Measurements from ENCODE around the gene ERN1.

ERN1 gene

DNA sequence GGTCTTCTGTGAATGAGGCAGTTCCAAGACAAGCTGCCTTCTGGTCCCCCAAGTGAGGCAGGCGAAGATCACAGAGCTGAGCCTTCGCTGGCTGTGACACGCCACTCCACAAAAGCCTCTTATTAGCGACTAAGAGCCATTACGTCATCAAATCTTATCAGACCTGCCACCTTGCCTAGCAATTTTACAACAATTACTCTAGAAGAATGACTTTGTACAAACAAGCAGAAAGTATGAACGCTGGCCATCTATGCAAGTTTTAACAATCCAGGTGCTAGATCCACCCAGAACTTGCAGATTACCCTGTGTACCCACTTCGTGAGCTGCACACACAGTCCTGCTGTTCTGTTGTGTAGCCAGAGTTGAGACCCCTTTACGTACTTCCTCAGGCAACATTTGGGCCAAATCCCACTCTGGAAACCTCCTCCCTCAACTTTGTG lies 105.7 kb downstream of the ERN1 start (continued):
- TF ChIP-seq PRDM10 (tag by site-specific recombination; IDR thresholded peaks at IDR 0.05) (no peak), SCRT1 (tag by site-specific recombination; IDR thresholded peaks at IDR 0.05; ENCODE audit: borderline replicate concordance) (no peak), ZNF561 (tag by site-specific recombination; IDR thresholded peaks at IDR 0.05; ENCODE audit: borderline replicate concordance) (no peak), ATF2 (tag by site-specific recombination; IDR thresholded peaks at IDR 0.05; ENCODE audit: low read depth) (peak; percentile 79), ZNF629 (tag by site-specific recombination; IDR thresholded peaks at IDR 0.05) (peak; percentile 38), ZNF132 (tag by site-specific recombination; IDR thresholded peaks at IDR 0.05; ENCODE audit: borderline replicate concordance) (no peak), ZNF416 (tag by site-specific recombination; IDR thresholded peaks at IDR 0.05) (no peak), ZNF148 (tag by site-specific recombination; IDR thresholded peaks at IDR 0.05; ENCODE audit: borderline replicate concordance) (no peak), FEZF1 (tag by site-specific recombination; IDR thresholded peaks at IDR 0.05) (no peak), ZNF302 (tag by site-specific recombination; IDR thresholded peaks at IDR 0.05; ENCODE audit: low read depth) (no peak), ZBTB1 (tag by site-specific recombination; IDR thresholded peaks at IDR 0.05) (no peak), ZNF621 (tag by site-specific recombination; IDR thresholded peaks at IDR 0.05) (no peak), ZNF121 (tag by site-specific recombination; IDR thresholded peaks at IDR 0.05) (no peak), ZNF623 (tag by site-specific recombination; IDR thresholded peaks at IDR 0.05) (no peak), ZNF768 (tag by site-specific recombination; IDR thresholded peaks at IDR 0.05) (no peak), ZNF580 (tag by site-specific recombination; IDR thresholded peaks at IDR 0.05) (no peak), ZNF324 (tag by site-specific recombination; IDR thresholded peaks at IDR 0.05) (no peak), ZNF660 (tag by site-specific recombination; IDR thresholded peaks at IDR 0.05) (no peak), KLF1 (tag by site-specific recombination; IDR thresholded peaks at IDR 0.05) (no peak), ZNF792 (tag by site-specific recombination; IDR thresholded peaks at IDR 0.05) (no peak), CTCF (tag by site-specific recombination; IDR thresholded peaks at IDR 0.05) (no peak), TRIM28 (IDR thresholded peaks at IDR 0.05; ENCODE audit: borderline replicate concordance, low read length) (no peak)
- TF ChIP-seq, protein P1, sequence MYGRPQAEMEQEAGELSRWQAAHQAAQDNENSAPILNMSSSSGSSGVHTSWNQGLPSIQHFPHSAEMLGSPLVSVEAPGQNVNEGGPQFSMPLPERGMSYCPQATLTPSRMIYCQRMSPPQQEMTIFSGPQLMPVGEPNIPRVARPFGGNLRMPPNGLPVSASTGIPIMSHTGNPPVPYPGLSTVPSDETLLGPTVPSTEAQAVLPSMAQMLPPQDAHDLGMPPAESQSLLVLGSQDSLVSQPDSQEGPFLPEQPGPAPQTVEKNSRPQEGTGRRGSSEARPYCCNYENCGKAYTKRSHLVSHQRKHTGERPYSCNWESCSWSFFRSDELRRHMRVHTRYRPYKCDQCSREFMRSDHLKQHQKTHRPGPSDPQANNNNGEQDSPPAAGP (tag by site-specific recombination; IDR thresholded peaks at IDR 0.05), result no peak
- TF ChIP-seq, protein P2, sequence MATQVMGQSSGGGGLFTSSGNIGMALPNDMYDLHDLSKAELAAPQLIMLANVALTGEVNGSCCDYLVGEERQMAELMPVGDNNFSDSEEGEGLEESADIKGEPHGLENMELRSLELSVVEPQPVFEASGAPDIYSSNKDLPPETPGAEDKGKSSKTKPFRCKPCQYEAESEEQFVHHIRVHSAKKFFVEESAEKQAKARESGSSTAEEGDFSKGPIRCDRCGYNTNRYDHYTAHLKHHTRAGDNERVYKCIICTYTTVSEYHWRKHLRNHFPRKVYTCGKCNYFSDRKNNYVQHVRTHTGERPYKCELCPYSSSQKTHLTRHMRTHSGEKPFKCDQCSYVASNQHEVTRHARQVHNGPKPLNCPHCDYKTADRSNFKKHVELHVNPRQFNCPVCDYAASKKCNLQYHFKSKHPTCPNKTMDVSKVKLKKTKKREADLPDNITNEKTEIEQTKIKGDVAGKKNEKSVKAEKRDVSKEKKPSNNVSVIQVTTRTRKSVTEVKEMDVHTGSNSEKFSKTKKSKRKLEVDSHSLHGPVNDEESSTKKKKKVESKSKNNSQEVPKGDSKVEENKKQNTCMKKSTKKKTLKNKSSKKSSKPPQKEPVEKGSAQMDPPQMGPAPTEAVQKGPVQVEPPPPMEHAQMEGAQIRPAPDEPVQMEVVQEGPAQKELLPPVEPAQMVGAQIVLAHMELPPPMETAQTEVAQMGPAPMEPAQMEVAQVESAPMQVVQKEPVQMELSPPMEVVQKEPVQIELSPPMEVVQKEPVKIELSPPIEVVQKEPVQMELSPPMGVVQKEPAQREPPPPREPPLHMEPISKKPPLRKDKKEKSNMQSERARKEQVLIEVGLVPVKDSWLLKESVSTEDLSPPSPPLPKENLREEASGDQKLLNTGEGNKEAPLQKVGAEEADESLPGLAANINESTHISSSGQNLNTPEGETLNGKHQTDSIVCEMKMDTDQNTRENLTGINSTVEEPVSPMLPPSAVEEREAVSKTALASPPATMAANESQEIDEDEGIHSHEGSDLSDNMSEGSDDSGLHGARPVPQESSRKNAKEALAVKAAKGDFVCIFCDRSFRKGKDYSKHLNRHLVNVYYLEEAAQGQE (tag by site-specific recombination; IDR thresholded peaks at IDR 0.05), result no peak

All from HEK293 (cell line).